C4-2B (cell line): ENCODE data around the gene IL4I1.

Experiments used
- CTCF ChIP-seq: fragments of 450-650 bp; conservative IDR thresholded peaks from 2 replicates; pipeline ENCODE4 v1.5.1; 2017; ENCODE audit warnings: mild to moderate bottlenecking
- ZFX ChIP-seq: fragments of 450-650 bp; IDR thresholded peaks from 2 replicates; pipeline ENCODE4 v1.6.1; 2017

GRCh38 chr19:49881672-49882394 is 14.9 kb downstream of the IL4I1 start:
- no peak for TF ChIP-seq CTCF
- no peak for TF ChIP-seq ZFX
